Fibroblast of the aortic adventitia (primary cell): Measurements from ENCODE around the gene AP3S1. TPM values are rescaled to one million over a fixed set of nuclear protein-coding genes. Genes with fewer than 3 reads are reported as not detected.

Experiments
- DNase-seq: peaks from one replicate; pipeline ENCODE4 v3.0.0-alpha.2; 2010; ENCODE audit warnings: low read depth
- H3K4me3 ChIP-seq: 2 replicates; pipeline ENCODE4 v1.5.1; 2011; ENCODE audit warnings: low read depth, mild to moderate bottlenecking, control low read depth, low read length, moderate library complexity
- CTCF ChIP-seq: IDR thresholded peaks from 2 replicates; pipeline ENCODE4 v1.5.1; 2011; ENCODE audit warnings: mild to moderate bottlenecking, low read length, control low read depth, inconsistent platforms; ENCODE audit not compliant: insufficient read depth
- total RNA-seq: library from RNA; depleted of rRNA; stranded (reverse); fragments of >200 nt; gene quantifications from 2 replicates; pipeline ENCODE4 v1.2.3, GENCODE V29; 2012; ENCODE audit warnings: low replicate concordance

The AP3S1 gene
- total RNA-seq, 1 donor: 237 TPM

DNA sequence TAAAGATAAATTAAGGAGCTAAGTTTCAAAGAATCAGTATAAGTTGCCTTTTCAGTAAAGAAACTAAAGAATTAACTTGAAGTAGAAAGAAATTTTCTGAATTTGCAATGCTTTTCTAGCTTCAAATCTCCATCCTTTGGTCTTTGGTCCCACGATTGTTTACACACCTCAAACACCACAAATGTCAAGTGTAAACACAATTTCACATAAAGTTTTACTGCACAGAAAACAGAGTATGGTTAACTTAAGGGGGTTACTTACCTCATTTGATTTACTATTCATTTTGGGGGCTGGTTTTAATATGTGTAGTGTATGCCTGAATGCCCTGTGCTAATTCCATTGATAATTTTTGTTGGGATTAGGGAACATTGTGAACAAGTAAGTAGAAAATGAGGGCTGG lies 29.4 kb upstream of the AP3S1 start:
- no peak for DNase-seq
- H3K4me3 ChIP-seq: no peak overlapping the region
- TF ChIP-seq CTCF: no peak

DNA sequence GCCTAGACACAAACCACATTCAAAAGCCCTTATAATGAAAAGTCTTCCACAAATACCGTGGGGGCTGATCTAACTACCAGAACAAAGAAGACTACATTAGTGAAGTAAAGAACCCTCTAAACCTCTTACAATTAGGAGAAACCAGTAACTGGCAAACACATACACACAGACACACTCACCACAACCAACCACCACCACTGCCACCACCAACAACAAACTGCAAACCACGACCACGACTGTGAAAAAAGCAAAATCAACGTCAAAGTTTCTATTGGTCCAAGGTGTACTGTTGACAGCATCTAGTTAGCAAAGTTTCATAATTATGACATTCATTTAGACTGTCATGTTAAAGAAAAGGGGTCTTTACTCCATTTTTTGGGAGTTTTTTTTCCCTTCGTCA lies 28.0 kb upstream of the AP3S1 start:
- no peak for DNase-seq
- TF ChIP-seq CTCF: no peak
- H3K4me3 ChIP-seq: no peak overlapping the region

- DNase-seq: peak; percentile 57
- peak; percentile 19 for TF ChIP-seq CTCF
- H3K4me3 ChIP-seq: peak overlapping the region; percentile 74
These were observed 26.6 kb upstream of the AP3S1 start for GRCh38 chr5:115815006-115815692.

GRCh38 chr5:115815693-115816225 lies 26.0 kb upstream of the AP3S1 start:
- no peak for DNase-seq
- H3K4me3 ChIP-seq: peak overlapping the region; percentile 74
- no peak for TF ChIP-seq CTCF

DNA sequence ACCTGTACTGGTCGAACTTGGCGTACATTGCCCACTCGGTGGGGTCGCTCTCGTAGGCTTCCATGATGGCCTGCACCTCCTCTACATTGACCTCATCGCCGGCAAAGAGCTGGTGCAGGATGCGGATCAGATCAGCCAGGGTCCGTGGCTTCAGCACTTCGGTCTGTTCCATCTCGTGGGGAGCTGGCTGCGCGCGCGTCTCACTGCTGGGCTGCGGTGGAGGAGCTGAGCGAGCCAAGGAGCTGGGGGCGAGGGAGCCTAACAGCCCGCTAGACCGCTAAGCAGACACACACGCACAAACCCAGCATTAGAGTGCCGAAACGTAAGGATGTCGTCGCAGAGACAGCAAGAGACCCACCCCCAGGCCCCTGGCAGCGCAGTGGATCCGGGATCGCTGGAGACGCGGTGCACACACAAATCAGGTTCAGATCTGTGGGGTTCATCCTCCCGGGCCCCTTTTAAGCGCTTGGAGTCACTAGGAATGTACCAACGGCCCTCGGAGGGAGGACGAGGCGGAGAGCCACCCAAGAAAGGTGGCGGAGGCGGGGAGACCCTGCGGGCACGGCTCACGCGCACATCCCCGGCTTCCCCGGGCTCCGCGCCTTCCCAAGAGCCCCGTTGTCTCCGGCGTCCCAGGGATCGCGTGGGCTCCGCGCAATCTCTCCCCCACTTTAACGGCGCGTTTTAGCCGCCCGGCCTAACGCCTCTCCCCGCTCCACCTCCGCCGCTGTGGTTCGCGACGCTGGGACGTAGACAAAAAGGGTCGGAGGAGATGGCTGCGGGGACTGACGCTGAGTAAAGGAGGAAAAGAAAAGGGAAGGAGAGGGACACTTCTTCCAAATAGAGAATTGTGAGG lies 25.3 kb upstream of the AP3S1 start, which contains the start of gene CDO1:
TSS of gene CDO1 (minus strand) at position 434 of the 856 bp plus-strand sequence. CDS start at position 172, 262 bp downstream.
- H3K4me3 ChIP-seq: peak within 1 kb of the TSS; percentile 74
- DNase-seq: peak; percentile 69
- TF ChIP-seq CTCF: no peak

DNA sequence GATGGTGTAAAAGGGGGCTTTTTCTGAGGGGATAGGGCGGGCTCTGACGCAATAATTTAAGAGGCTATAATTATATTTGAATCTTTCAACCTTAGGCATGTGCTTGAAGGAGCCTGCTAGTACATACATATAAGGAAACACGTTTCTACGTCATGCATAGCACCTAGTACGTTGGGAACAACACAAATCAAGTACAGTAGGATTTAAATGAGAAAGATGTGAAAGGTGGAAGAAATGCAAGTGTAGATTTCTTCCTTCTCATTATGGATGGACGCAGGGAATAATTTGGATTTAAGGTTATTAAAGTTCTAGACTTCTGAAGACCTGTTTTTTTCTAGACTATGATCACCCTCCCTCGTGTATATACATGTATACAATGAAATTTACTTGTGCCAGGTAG lies 24.3 kb upstream of the AP3S1 start:
- H3K4me3 ChIP-seq: no peak overlapping the region
- DNase-seq: no peak
- no peak for TF ChIP-seq CTCF
